Vagina (tissue), 2 donors: ENCODE results near the gene IL31RA.

Experiments used
- CTCF ChIP-seq, 3 experiments: fragments of 450-650 bp in 2 of 3; fragments of 200-600 bp in 1 of 3; sonication (generic) in 1 of 3; IDR thresholded peaks; one replicate each; pipeline ENCODE4 v1.5.1; 2017 to 2019; ENCODE audit warnings: antibody characterized with exemption in 3 of 3, mild to moderate bottlenecking in 2 of 3, moderate library complexity in 2 of 3
- POLR2A ChIP-seq, 2 donors: fragments of 450-650 bp; IDR thresholded peaks; one replicate each; pipeline ENCODE4 v1.6.1; 2017; ENCODE audit warnings: antibody characterized with exemption in 2 of 2, mild to moderate bottlenecking in 2 of 2, moderate library complexity in 2 of 2
- POLR2AphosphoS5 ChIP-seq, 2 donors: sonication (generic); formaldehyde crosslinking; IDR thresholded peaks; one replicate each; pipeline ENCODE4 v1.9.0; 2017; ENCODE audit warnings: antibody characterized with exemption in 2 of 2, mild to moderate bottlenecking in 2 of 2, low read depth in 1 of 2; ENCODE audit not compliant: insufficient read depth in 1 of 2

- TF ChIP-seq CTCF (IDR thresholded peaks at IDR 0.05) (no peak), POLR2AphosphoS5 (IDR thresholded peaks at IDR 0.05; ENCODE audit: insufficient read depth in 1 of 2, low read depth in 1 of 2) (no peak), POLR2A (IDR thresholded peaks at IDR 0.05) (no peak)
Observed at GRCh38 chr5:55934720-55935119, 83.6 kb downstream of the IL31RA start.
